NCI-H1105 (cell line): ENCODE results near the gene ELOVL7.
"Not testable (repeated sequence)": the region's sequence is repeated elsewhere in the genome, so short reads cannot be mapped to it uniquely, and the experiment has no call there.

Source experiments
- DNase-seq: peaks from one replicate; lab custom pipeline; 2025; lab: John Stamatoyannopoulos, UW

Gene ELOVL7

GRCh38 chr5:60715201-60715928 is 128.7 kb downstream of the ELOVL7 start:
- not testable (repeated sequence) for DNase-seq

DNA sequence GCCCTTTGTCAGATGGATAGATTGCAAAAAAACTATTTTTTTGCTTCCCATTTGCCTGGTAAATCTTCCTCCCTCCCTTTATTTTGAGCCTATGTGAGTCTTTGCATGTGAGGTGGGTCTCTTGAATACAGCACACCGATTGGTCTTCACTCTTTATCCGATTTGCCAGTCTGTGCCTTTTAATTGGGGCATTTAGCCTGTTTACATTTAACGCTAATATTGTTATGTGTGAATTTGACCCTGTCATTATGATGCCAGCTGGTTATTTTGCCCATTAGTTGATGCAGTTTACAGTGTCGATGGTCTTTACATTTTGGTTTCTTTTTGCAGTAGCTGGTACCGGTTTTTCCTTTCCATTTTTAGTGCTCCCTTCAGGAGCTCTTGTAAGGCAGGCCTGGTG is 131.1 kb downstream of the ELOVL7 start:
- no peak for DNase-seq

GRCh38 chr5:60711892-60712291 is 132.2 kb downstream of the ELOVL7 start:
- DNase-seq, result not testable (repeated sequence)

- DNase-seq, result no peak
Observed at GRCh38 chr5:60710362-60710761, 133.7 kb downstream of the ELOVL7 start.

DNA sequence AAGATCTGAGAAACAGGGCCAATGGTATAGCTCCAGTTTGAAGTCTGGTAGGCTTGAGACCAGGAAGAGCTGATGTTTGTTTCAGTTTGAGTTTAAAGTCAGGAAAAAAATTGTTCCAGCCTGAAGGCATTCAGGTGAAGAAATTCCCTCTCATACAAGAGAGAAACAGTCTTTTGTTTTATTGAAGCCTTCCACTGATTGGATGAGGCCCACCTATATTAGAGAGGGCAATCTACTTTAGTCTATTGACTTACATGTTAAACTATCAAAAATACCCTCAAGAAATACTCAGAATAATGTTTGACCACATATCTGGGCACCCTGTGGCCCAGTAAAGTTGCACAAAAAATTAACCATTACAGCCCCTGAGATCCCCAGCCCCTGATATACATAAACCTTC is 138.9 kb downstream of the ELOVL7 start:
- no peak for DNase-seq

DNA sequence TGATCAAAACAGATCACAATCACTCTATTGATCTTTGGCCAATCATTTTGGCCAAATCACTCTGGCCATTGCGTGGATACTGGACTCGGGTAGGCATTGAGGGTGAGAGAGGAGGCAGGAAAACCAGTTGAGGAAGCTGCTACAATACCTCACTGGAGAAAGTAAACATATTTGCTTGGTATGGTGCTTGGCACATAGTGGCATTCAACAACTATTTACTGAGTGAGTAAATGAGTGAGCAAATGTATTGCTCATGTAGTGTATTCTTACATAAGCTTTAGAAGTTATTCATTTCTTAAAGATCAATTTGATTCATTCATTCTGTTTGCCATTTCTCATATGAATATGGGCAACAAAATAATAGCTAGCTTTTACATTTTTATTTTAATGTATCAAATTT is 140.1 kb downstream of the ELOVL7 start:
- DNase-seq, result no peak
